Mucosa of descending colon (tissue), 3 donors: ENCODE results near the gene CRISP3. TPM values are rescaled to one million over a fixed set of nuclear protein-coding genes. Genes with fewer than 3 reads are reported as not detected.

ENCODE experiments used
- total RNA-seq, 3 donors: library from RNA; stranded (reverse); fragmentation: NEBNext Ultra II Directional in 2 of 3; extraction: Animal tissue kit (Norgen Biotek cat#: 25700) in 2 of 3; gene quantifications; one replicate each; pipeline versions ENCODE4 v1.2.1 to v1.2.4, GENCODE V29; 2021 to 2023
- donor health status: DM: no; HTN: no; CAD: no; lungs with moderate emphysema.
- donor health status: DM: no; HTN: no; CAD: no.
- donor health status: DM: no; HTN: yes; CAD: no.

Gene CRISP3
- total RNA-seq, 3 donors from 2014 or later: not detected

Other genes starting within 250 kb of the CRISP3 start
- gene GLYATL3, start 244.5 kb downstream of the CRISP3 start, total RNA-seq: not detected
- gene C6orf141, start 193.7 kb downstream of the CRISP3 start, total RNA-seq: 10 to 100 TPM in 1 of 3 donors, 1 to 10 TPM in 2; 4.1 to 10.6 (median 5.4) TPM
- not detected for gene RHAG, start 107.5 kb downstream of the CRISP3 start, total RNA-seq
- gene CRISP2, start 30.8 kb downstream of the CRISP3 start, total RNA-seq: not detected
- gene PGK2, start 42.9 kb upstream of the CRISP3 start, total RNA-seq: not detected
- gene CRISP1, start 122.1 kb upstream of the CRISP3 start, total RNA-seq: not detected
- not detected for gene DEFB114, start 219.8 kb upstream of the CRISP3 start, total RNA-seq
- gene DEFB113, start 225.2 kb upstream of the CRISP3 start, total RNA-seq: not detected